HG03432 (cell line): ENCODE data around the gene ODF4.
"Not testable (repeated sequence)": the region's sequence is repeated elsewhere in the genome, so short reads cannot be mapped to it uniquely, and the experiment has no call there.

ENCODE experiments used
- ATAC-seq: cut with Tn5 transposase; IDR thresholded peaks from one replicate; pipeline ENCODE4 v1.9.1; 2021; ENCODE audit warnings: mild to moderate bottlenecking, moderate library complexity; ENCODE audit not compliant: unreplicated experiment

Gene ODF4

DNA sequence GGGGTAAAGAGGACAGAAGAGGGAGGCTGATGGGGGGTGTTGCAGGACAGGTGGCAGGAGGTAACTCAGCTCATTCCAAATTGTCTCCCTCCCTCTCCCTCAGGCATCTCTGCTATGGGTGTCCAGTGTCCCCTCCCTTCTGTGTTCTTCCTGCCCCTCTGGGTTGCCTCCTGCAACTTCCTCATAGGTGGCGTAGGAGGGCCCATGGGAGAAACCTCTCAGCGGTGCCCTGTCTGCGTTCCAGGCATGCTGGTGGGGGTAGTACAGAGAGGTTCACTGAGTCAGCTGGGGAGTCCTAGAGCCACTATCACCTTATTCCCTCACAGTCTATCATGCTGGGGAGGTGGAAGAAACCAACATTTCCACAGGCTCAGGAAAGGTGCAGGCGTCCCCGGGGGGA, 14.7 kb upstream of the ODF4 start:
- no peak for ATAC-seq

DNA sequence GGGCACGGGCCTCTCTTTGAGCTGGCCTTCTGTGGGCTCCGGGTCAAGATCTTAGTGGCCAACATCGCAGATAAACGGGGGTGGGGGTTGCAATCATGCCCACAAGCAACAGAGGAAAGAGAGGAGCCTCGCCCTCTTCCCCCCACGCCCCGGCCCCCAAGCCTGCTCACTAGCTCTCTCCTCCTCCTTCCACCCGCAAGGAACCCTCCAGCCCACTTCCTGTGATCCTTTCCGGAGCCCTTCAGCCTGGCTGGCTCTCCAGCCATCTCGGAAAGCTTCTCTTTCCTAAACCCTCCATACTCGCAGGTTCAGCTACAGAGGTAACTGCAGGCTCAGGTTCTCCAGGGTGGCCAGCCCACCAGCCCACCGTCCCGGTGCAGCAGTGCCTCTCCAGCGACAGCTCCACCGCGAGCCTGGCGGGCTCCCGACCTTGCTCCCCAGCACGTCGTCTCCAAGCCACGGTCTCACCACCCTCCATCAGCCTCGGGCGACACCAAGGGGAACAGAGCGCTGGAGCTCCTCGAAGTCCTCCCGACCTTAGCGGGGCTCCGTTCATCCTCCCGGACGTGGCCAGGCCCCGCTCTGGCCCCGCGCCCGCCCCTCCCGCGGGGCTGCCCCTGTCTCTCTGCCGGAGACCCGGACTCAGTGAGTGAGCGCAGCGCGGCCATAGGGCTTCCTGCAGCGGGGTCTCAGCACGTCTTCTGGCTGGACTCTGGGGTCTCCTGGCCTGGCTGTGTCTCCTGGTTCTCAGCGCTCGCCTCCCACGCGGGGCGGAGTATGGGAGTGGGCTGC, 12.9 kb upstream of the ODF4 start:
- no peak for ATAC-seq

DNA sequence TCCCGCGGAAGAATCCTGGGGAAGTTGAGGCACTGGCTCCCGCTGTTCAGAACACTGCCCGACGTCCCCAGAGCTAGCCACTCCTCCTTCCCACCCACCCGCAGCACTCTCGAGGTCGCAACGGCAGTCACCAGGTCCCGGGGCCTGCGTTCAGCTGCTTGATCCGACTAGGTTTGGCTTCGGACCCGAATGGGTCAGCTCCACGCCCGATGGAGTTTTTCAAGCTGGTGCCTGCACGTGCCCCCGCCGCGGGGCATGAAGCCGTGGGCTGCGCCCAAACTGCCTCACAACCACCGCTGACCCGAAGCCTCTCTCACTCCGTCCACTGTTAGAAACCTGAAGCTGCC, 12.4 kb upstream of the ODF4 start:
- no peak for ATAC-seq

DNA sequence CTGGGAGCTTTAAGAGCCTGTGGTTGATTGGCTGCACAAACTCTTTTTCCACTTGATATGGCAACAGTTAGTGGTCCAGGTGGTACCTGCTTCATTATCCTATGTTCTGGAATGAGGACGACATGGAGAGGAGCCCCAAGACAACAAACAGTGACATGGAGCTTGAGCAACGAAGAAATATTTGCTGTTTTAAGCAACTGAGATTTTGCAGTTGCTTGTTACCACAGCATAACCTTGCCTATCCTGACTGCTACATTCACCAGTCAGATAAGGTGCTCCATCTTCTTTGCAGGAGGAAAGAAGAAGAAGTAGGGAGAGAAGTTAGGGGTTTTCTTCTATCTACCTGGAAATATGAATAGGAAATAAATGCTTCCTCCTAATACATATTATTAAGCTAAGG, 7.5 kb upstream of the ODF4 start:
- no peak for ATAC-seq

DNA sequence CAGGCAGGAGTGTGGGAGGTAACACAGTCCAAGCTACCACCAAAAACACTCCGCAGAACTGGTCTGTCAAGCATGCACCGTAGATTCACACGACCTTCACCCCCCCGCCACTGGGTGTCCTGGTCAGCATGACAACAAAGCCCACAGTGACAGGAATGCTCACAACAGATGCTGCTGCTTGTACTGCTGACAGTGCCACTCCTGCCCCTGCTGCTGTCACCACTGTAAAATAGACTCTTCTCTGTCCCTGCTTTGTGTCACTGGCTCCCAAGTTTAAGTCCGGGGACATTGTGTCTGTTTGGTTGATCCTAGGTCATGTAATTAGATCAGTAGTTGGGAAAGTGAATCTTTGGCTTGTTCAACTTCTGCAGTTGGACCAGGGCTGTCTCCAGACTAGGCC, 7.0 kb upstream of the ODF4 start:
- ATAC-seq, result no peak

DNA sequence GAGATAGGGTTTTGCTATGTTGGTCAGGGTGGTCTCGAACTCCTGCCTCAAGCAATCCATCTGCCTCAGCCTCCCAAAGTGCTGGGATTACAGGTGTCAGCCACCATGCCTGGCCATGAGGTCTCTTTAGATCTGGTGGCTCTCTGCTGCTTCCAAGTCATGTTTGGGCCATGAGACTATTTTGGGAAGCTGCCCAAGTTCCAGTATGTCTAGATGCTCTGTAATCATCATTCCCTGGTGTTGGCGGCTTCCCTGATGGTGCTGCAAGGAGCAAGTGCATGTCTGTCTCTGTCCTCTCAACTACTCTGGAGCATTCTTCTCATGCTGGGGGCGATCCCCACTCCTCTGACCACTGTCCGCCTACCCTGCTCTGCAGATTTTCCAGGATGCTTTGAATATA, 6.4 kb upstream of the ODF4 start:
- no peak for ATAC-seq

DNA sequence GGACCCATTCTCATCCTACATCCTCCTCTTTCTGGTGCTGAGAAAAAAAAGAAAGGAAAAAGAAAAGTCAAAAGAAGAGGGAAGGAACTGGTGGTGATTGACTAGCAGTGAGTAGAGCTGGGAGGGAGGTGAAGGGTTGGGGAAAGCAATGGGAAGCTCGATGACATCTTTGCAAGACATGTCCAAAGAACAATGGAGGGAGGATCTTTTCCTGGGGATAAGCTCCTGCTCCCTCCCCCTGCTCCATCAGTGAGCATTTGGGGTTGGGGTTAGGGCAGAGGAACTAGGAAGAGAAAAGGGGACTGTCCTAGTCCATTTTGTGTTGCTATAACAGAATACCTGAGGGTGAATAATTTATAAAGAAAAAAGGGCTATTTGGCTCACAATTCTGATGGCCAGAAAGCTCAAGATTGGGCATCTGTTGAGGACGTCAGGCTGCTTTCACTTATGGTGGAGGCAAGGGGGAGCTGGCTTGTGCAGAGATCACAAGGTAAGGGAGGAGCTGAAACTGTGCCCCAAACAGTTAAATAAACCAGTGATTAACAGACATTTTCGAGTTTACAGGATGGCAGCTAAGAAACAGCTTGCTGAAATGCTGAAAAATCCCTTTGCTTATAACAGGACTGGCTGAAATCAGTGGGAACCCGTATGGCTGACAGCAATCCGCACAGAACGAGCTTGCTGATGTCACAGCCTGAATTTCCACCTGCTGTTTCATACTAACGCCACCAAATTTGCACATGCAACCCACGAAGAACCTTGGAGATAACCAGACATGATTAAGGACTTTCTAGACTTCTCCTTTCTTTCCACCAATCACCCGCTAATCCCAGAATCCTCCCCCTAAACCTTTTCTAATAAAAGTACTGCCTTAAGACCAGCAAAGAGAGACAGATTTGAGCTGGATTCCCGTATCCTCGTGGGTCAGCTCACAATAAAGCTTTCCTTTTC, 1.6 kb upstream of the ODF4 start:
- no peak for ATAC-seq

DNA sequence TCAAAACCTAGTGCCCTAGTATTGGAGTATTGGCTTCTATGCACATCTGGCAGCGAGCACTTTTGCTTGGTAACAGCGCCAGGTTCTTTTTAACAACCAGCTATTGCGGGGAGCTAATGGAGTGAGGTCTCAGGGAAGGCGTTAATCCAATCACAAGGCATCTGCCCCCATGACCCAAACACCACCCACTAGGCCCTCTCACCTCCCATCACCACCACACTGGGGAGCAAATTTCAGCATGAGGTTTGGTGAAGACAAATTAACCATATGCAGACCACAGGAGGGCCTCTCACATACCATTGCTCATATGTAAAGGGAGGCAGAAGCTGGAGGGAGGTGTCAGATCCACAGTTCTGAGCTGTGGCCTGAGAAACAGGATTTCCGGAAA, 893 bp upstream of the ODF4 start:
- ATAC-seq, result no peak

DNA sequence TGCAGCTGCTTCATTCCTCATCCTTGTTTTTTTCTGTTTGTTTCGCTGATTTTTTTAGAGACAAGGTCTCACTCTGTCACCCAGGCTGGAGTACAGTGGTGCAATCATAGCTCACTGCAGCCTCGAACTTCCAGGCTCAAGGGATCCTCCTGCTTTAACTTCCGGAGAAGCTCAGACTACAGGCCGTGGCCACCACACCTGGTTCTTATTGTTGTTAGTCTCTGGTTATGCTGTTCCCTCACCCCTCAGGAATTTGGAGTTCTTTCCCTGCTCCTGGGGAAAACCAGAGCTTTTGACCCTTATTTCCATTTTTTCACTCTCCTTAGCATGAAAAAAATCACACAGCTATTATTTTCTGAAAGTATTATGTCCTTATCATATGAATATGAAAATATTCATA, 1.8 kb downstream of the ODF4 start:
- no peak for ATAC-seq

DNA sequence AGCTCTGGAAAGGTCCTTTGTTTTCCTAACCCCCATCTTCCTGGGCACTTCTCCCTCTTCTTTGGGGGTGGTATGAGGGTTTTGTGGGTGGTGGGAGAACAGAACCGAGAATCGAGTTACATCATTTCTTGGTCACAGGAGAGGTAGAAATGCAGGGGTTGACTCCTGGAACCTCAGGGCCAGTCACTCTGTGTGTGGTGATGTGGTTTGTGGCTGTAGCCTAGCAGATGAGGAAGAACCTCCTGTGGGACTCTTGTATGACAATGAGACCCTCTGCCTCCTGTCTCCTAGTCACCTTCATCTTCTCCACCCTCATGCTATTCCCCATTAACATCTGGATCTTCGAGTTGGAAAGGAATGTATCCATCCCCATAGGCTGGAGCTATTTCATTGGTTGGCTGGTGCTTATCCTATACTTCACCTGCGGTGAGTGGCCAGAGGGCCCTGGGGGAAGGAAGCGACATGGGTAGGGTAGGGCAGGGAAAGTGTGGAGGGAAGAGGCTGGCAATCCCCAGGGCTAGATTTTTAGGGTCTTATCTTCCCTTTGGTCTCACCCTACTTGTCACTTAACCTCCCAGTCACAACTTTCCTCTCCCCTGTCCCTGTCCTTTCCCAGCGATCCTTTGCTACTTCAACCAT, 5.5 kb downstream of the ODF4 start:
- no peak for ATAC-seq

DNA sequence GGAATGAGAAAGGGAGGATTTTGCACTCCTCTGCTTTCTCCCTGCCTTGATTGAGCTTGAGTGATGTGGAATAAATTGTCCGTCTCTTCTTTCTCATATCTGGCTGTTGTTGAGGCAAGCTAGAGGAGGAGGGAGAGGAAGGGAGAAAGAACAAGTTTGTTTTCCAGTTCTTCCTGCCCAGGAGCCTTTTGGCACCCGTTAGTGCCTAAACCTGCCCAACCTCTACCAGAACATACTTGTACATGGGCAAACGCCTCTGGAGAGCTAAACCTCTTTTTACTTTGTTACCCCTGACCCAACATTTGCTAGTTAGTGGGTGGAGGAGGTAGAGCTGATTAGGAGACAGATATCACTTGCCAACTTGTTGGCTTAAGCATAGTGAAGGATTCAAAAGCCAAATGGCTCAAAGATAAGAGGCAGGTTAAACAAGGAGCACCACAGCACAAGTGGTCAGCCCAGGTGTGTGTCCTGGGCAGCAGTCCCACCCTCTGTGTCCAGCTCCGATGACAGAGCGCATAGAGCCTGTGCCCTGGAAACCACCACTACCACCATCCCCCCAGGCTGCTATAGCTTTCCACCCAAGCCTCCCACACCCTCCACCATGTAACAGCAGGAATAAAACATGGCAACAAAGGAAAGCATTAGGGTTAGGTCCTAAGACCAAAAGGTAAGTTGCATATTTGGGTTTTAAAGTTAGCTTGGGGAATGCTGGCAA, 6.5 kb downstream of the ODF4 start:
- ATAC-seq, result no peak

DNA sequence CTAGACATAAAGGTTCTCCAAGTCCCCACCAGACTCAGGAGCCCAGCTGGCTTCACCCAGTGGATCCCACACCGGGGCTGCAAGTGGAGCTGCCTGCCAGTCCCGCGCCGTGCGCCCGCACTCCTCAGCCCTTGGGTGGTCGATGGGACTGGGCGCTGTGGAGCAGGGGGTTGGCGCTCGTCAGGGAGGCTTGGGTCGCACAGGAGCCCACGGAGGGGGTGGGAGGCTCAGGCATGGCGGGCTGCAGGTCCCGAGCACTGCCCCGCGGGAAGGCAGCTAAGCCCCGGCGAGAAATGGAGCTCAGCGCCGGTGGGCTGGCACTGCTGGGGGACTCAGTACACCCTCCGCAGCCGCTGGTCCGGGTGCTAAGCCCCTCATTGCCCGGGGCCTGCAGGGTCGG, 7.4 kb downstream of the ODF4 start:
- ATAC-seq, result not testable (repeated sequence)

DNA sequence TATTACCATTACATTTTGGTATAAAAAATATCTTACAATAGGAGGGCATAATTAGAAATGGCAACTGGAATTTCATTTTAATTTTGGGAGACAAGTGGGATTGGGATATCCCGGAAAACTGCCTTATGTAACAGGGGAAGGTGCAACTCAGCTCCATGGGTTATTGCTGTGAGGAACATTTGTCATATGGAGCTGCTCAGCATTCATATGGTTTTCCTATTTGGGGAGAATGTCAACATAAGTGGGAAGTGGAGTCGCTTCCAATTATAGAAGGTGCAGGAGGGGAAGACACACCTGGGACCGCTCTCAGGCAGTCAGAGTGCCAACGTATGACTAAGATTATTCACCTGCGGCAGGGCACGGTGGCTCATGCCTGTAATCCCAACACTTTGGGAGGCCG, 10.7 kb downstream of the ODF4 start:
- ATAC-seq, result no peak

DNA sequence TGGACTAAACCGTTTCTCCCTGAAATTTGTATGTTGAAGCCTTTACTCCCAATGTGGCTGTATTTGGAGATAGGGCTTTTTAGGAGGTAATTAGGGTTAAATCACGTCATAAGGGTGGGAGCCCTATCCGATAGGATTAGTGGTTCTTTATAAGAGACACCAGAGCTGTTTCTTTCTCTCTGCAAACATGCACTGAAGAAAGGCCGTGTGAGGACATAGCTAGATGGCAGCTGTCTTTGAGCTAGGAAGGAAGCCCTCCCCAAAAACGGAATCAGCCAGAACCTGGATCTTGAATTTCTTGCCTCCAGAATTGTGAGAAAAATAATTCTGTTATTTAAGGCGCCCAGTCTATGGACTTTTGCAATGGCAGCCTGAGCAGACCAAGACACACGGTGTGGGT, 14.1 kb downstream of the ODF4 start:
- ATAC-seq, result no peak

DNA sequence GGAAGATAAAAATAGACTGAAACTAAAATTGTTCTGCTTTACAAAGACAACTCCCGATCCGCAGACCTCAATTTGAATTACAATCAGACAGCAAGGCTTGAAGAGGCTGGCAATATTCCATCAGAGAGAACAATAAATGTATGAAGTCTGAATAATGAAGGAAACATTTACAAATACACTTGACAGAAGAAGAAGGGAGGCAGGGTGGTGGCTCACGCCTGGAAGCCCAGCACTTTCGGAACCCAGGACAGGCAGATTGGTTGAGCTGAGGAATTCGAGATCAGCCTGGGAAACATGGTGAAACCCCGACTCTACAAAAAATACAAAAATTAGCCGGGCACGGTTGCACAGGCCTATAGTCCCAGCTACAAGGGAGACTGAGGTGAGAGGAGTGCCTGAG, 14.6 kb downstream of the ODF4 start:
- ATAC-seq, result no peak

DNA sequence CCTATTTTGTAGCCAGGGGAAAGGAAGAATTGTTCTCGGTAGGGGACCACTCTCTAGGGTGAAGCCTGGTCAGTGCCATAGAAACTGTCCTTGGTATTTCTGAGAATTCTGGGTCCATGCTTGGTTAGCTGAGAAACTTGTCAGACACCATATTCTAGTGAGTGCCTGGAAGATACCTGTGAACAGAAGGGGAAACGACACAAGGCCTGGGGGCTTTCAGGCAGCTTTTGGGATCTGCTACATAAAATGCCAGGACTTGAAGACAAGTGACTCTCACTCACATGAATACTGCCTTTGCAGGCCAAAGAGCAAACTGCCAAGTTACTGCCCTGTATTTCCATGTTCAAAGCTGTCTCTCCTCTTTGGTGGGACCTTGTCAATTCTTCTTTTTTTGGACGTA, 18.3 kb downstream of the ODF4 start:
- no peak for ATAC-seq

DNA sequence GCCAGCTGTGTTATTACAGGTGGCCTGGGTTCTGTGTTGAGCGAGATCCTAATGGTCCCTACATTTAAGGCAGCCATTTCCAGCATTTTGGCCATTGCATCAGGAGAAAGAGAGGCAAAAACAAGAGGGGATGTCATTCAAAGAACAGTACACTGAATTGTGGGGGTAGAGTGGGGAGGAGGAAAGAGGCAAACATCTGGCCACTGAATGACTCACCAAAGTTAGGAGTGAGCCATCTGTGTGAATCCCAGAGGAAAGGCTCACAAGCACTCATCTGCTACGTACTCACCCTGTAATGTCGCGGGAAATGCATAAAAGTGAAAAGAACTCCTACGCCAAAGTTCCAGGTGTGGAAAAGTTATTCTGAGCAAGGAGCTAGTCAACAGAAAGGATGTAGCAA, 20.1 kb downstream of the ODF4 start:
- ATAC-seq, result no peak

DNA sequence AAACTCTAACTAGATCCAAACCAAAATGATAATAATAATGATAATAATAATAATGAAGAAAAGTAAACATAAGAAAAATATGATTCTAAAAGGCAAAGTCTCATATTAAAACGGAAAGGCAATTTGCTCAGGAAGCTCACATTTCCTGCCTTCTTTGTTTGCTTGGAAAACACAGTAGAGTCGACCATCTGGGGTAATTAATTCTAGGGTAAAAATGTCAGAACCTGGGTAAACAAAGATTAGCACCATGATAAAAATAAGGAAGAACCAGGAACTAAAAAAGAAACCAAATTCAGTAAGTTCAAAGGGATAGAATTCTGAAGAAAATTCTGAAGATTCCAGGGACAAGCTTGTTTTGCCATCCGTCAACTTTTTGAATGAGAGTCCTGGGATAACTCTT, 20.6 kb downstream of the ODF4 start:
- no peak for ATAC-seq

DNA sequence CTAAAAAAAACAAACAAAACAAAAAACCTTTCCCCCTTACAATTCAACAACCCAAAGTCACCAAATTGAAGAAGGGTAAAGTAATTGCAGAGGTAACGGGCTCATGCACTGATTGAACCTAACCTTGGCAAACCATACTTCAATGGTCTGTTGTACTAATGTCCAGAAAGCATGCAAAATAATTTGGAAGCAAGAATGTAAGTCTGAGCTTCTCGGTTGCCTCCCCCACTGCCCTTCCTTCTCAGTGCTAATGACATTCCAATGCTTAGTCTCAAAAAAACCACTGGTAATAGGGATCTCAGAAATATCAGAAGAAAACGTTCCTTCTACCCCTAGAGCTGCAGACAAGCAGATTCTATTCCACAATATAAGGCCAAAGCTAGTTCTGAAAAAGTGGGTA, 21.1 kb downstream of the ODF4 start:
- no peak for ATAC-seq

DNA sequence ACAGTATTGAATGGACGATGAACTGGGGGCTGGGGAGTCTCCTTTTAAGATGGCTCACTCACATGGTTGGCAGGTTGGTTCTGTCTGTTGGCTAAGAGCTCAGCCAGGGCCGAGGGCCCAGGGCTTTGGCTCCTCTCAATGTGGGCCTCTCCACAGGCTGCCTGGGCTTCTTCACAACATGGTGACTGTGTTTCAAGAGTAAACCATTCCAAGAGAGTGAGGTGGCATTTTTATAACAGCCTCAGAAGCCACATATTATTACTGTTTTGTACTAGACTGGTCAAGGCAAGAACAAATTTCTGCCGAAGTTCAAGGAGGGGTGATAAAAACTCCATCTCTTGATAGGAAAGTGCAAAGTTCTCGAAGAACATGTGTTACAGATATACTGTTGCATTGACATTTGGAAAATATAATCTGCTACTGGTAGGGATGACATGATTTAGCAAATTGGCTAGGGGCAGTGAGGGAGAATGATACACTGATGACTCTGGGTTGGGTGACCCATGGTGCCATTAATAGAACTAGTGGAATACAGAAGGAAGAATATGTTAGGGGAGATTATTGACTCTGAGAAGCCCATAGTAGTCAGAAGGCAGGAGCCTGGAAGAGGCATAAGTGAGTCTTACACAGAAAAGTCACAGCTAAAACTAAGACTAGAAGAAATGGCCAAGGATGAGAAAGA, 23.2 kb downstream of the ODF4 start:
- no peak for ATAC-seq

DNA sequence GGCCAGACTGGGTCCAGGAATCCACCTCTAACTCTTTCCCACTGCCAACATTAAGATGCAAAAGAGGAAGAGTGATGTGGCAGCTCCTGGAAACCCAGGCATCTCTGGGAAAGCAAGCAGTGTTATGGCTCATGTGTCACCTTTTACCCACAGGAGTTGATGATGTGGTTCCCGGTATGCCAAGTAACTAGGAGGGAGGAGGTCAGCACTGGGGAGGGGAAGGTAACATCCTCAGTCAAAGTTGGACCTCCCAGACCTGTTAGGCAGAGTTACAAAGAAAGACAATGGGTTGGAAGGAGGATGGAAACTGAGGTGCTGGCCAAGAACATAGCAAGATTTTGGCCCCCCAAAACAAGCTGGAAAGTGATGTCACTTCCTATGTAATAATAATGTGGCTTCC, 25.5 kb downstream of the ODF4 start:
- no peak for ATAC-seq
